Hepatocyte (in vitro differentiated cells): ENCODE data around the gene GTF2F2. TPM values are rescaled to one million over a fixed set of nuclear protein-coding genes. Genes with fewer than 3 reads are reported as not detected.

Experiments
- DNase-seq: peaks from one replicate; pipeline ENCODE4 v3.0.0-alpha.2; 2016; ENCODE audit warnings: low spot score
- H2AFZ ChIP-seq: fragments of 200-600 bp; sonication (generic); 2 replicates; pipeline ENCODE4 v1.6.0; 2016; ENCODE audit warnings: antibody characterized with exemption, mild to moderate bottlenecking
- H3K27ac ChIP-seq: fragments of 200-600 bp; sonication (generic); 2 replicates; pipeline ENCODE4 v1.5.1; 2016; ENCODE audit warnings: mild to moderate bottlenecking
- H3K27me3 ChIP-seq: fragments of 200-600 bp; sonication (generic); 2 replicates; pipeline ENCODE4 v1.6.1; 2016
- H3K36me3 ChIP-seq: fragments of 200-600 bp; sonication (generic); replicated peaks from 2 replicates; pipeline ENCODE4 v1.5.1; 2016; ENCODE audit warnings: low read depth; ENCODE audit not compliant: insufficient read depth
- H3K4me1 ChIP-seq: fragments of 200-600 bp; sonication (generic); 2 replicates; pipeline ENCODE4 v1.5.1; 2016; ENCODE audit warnings: mild to moderate bottlenecking, moderate library complexity; ENCODE audit not compliant: insufficient read depth
- H3K4me2 ChIP-seq: fragments of 200-600 bp; sonication (generic); 2 replicates; pipeline ENCODE4 v1.6.0; 2016
- H3K4me3 ChIP-seq: fragments of 200-600 bp; sonication (generic); 2 replicates; pipeline ENCODE4 v1.5.1; 2016; ENCODE audit warnings: mild to moderate bottlenecking
- H3K79me2 ChIP-seq: fragments of 200-600 bp; sonication (generic); 2 replicates; pipeline ENCODE4 v1.6.0; 2017; ENCODE audit warnings: mild to moderate bottlenecking
- H3K9me2 ChIP-seq: fragments of 200-600 bp; sonication (generic); replicated peaks from 2 replicates; pipeline ENCODE4 v1.6.0; 2017; ENCODE audit warnings: mild to moderate bottlenecking; ENCODE audit not compliant: insufficient read depth
- H3K9me3 ChIP-seq: fragments of 200-600 bp; sonication (generic); 2 replicates; pipeline ENCODE4 v1.5.1; 2016; ENCODE audit warnings: low read depth, mild to moderate bottlenecking
- H4K20me1 ChIP-seq: fragments of 200-600 bp; sonication (generic); 2 replicates; pipeline ENCODE4 v1.6.0; 2016; ENCODE audit warnings: mild to moderate bottlenecking; ENCODE audit not compliant: insufficient read depth, poor library complexity, severe bottlenecking
- CTCF ChIP-seq: fragments of 200-600 bp; sonication (generic); IDR thresholded peaks from 2 replicates; pipeline ENCODE4 v1.5.1; 2016; ENCODE audit warnings: antibody characterized with exemption, mild to moderate bottlenecking; ENCODE audit not compliant: poor library complexity
- EZH2 ChIP-seq: fragments of 200-600 bp; sonication (generic); IDR thresholded peaks from 2 replicates; pipeline ENCODE4 v1.6.1; 2016; ENCODE audit warnings: antibody characterized with exemption, mild to moderate bottlenecking, borderline replicate concordance
- EZH2phosphoT487 ChIP-seq: fragments of 200-600 bp; sonication (generic); IDR thresholded peaks from one replicate; pipeline ENCODE4 v1.6.1; 2018; ENCODE audit warnings: antibody characterized with exemption, mild to moderate bottlenecking, low read depth, moderate library complexity; ENCODE audit not compliant: unreplicated experiment, severe bottlenecking
- WGBS: methylation state at CpG from one replicate; pipeline ENCODE4 v1.1.6; 2016; ENCODE audit warnings: low lambda C conversion rate; ENCODE audit errors: missing lambda C conversion rate; 5-methylcytosine and 5-hydroxymethylcytosine counted together
- polyA plus RNA-seq: library from polyadenylated mRNA; unstranded; fragments of >200 nt; fragmentation: Nextera tagmentation; extraction: Ambion mirVana; gene quantifications from 2 replicates; pipeline ENCODE4 v1.2.1, GENCODE V29; 2016
- total RNA-seq: library from RNA; depleted of rRNA; stranded (reverse); fragments of >200 nt; gene quantifications from 2 replicates; pipeline ENCODE4 v1.2.3, GENCODE V29; 2014

The GTF2F2 gene
- total and polyA plus RNA-seq, 2 experiments from 2014 or later, result 25.7 to 26.7 TPM

- H3K4me2 ChIP-seq, result no peak overlapping the region
- no peaks in the 10 kb centered on the region for H3K9me2 ChIP-seq
- H4K20me1 ChIP-seq, result no peaks in the 10 kb centered on the region
- no peaks in the 10 kb centered on the region for H3K36me3 ChIP-seq
- no peak overlapping the region for H3K4me3 ChIP-seq
- DNase-seq, result peak; percentile 13
- 90% methylated on average over 1 of the region's 1 CpG for WGBS
- no peak for TF ChIP-seq EZH2
- no peak for TF ChIP-seq EZH2phosphoT487
- TF ChIP-seq CTCF, result no peak
- H3K79me2 ChIP-seq, result no peaks in the 10 kb centered on the region
- no peaks in the 10 kb centered on the region for H3K9me3 ChIP-seq
- peak overlapping the region; percentile 50 for H3K27ac ChIP-seq
- no peaks in the 10 kb centered on the region for H3K4me1 ChIP-seq
- H3K27me3 ChIP-seq, result no peaks in the 10 kb centered on the region
- no peak overlapping the region for H2AFZ ChIP-seq
Observed at GRCh38 chr13:45162194-45162593, 41.9 kb downstream of the GTF2F2 start.

- peak overlapping the region; percentile 50 for H3K27ac ChIP-seq
- H3K4me1 ChIP-seq, result no peaks in the 10 kb centered on the region
- no peaks in the 10 kb centered on the region for H3K9me2 ChIP-seq
- no peak for DNase-seq
- 71% methylated on average over 1 of the region's 1 CpG for WGBS
- no peaks in the 10 kb centered on the region for H3K79me2 ChIP-seq
- no peak for TF ChIP-seq EZH2
- no peak for TF ChIP-seq CTCF
- no peak for TF ChIP-seq EZH2phosphoT487
- H3K36me3 ChIP-seq, result no peaks in the 10 kb centered on the region
- no peaks in the 10 kb centered on the region for H3K27me3 ChIP-seq
- H4K20me1 ChIP-seq, result no peaks in the 10 kb centered on the region
- H3K9me3 ChIP-seq, result no peaks in the 10 kb centered on the region
- H2AFZ ChIP-seq, result no peak overlapping the region
- no peak overlapping the region for H3K4me2 ChIP-seq
- no peak overlapping the region for H3K4me3 ChIP-seq
Observed at GRCh38 chr13:45162821-45163220, 42.5 kb downstream of the GTF2F2 start.

GRCh38 chr13:45166858-45167257, 46.5 kb downstream of the GTF2F2 start:
- Histone ChIP-seq H3K9me2 (no peaks in the 10 kb centered on the region), H3K4me2 (no peak overlapping the region), H2AFZ (no peak overlapping the region), H3K79me2 (no peaks in the 10 kb centered on the region), H4K20me1 (no peaks in the 10 kb centered on the region), H3K27ac (no peak overlapping the region), H3K4me3 (no peak overlapping the region), H3K36me3 (no peaks in the 10 kb centered on the region), H3K9me3 (no peaks in the 10 kb centered on the region), H3K4me1 (peaks cover 3% of the 10 kb centered on the region), H3K27me3 (no peaks in the 10 kb centered on the region)
- TF ChIP-seq CTCF, result no peak
- no peak for TF ChIP-seq EZH2phosphoT487
- TF ChIP-seq EZH2, result no peak
- DNase-seq, result no peak
- 94% methylated on average over 3 of the region's 3 CpGs for WGBS
